Neural cell (in vitro differentiated cells): ENCODE data around the gene CSNK2A3.

Experiments used
- CTCF ChIP-seq: fragments of 450-650 bp; IDR thresholded peaks from 2 replicates; pipeline ENCODE4 v1.5.1; 2014; ENCODE audit warnings: antibody characterized with exemption, mild to moderate bottlenecking, moderate library complexity; ENCODE audit not compliant: poor library complexity, severe bottlenecking
- EP300 ChIP-seq: fragments of 450-650 bp; conservative IDR thresholded peaks from 2 replicates; pipeline ENCODE4 v1.6.1; 2014; ENCODE audit warnings: antibody characterized with exemption, mild to moderate bottlenecking, moderate library complexity; ENCODE audit not compliant: poor library complexity, severe bottlenecking
- EZH2 ChIP-seq: fragments of 200-600, 300-800 bp; shearing (Covaris generic), sonication (generic); IDR thresholded peaks from 2 replicates; pipeline ENCODE4 v1.6.1; 2014; ENCODE audit warnings: antibody characterized with exemption, low read length, borderline replicate concordance, mild to moderate bottlenecking; ENCODE audit not compliant: insufficient read depth, poor library complexity, severe bottlenecking
- MXI1 ChIP-seq: fragments of 450-650 bp; conservative IDR thresholded peaks from 2 replicates; pipeline ENCODE4 v1.6.1; 2014; ENCODE audit warnings: antibody characterized with exemption, mild to moderate bottlenecking; ENCODE audit not compliant: poor library complexity, severe bottlenecking
- POLR2AphosphoS5 ChIP-seq: IDR thresholded peaks from 2 replicates; pipeline ENCODE4 v1.6.1; 2012
- RAD21 ChIP-seq: fragments of 450-650 bp; conservative IDR thresholded peaks from 2 replicates; pipeline ENCODE4 v1.6.1; 2014; ENCODE audit warnings: antibody characterized with exemption, mild to moderate bottlenecking, moderate library complexity
- REST ChIP-seq: IDR thresholded peaks from 2 replicates; pipeline ENCODE4 v1.6.1; 2012; ENCODE audit warnings: borderline replicate concordance
- SMC3 ChIP-seq: fragments of 450-650 bp; conservative IDR thresholded peaks from 2 replicates; pipeline ENCODE4 v1.6.1; 2014; ENCODE audit warnings: antibody characterized with exemption, mild to moderate bottlenecking, moderate library complexity; ENCODE audit not compliant: poor library complexity
- TAF1 ChIP-seq: IDR thresholded peaks from 2 replicates; pipeline ENCODE4 v1.6.1; 2012; ENCODE audit warnings: low read depth

GRCh38 chr11:11320825-11321224 is 32.2 kb downstream of the CSNK2A3 start:
- no peak for TF ChIP-seq CTCF
- no peak for TF ChIP-seq EP300
- TF ChIP-seq RAD21: no peak
- TF ChIP-seq EZH2: no peak
- TF ChIP-seq POLR2AphosphoS5: no peak
- TF ChIP-seq TAF1: no peak
- no peak for TF ChIP-seq REST
- no peak for TF ChIP-seq MXI1
- no peak for TF ChIP-seq SMC3
